ENCODE data around the gene PSME1. TPM values are rescaled to one million over a fixed set of nuclear protein-coding genes. Genes with fewer than 3 reads are reported as not detected.

Gene PSME1
- total and polyA plus RNA-seq, 2 of the 13 experiments (the other 11 are each of a cell fraction or from before 2014, with no cell fraction given): 159 to 608 TPM

DNA sequence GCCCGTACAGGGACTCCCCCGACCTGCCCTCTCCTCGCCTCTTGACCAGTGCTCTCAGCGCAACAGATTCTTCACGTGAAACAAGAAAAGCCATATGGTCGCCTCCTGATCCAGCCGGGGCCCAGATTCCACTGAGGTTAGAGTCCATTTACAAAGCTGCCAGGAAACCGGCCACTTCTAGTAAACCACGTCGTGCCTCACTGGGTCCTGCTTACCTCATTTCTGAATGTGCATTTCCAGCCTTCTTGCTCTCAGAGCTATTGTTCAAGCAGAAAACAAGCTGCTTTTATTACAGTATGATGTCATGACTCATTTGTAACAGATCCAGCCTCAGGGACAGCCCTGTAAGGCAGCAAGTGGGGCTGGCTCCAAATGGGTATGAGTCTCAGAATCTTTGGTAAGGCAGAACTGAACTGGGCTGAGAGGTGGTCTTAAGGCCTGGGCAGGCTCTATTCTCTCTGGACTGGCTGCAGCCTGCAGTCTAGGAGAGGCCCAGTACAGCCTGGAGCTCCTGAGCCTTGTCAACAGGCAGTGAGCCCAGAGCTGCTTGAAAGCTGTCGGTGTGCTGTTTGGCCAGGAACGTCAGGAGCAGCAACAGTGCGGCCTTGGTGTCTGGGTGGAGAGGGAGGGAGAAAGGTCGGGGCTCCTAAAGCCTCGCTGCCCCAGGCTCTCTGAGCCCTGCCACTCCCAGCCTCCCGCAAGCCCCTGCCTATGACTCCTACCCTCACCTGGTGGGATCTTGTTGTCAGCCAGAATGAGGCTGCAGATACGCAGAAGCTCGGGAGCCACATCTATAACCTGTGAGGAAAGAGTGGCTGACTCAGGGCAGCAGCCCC, 44.2 kb downstream of the PSME1 start:
- H3K9ac ChIP-seq (ENCODE audit: insufficient read depth, low read depth, low read length): no peak overlapping the region
- H3K27me3 ChIP-seq (ENCODE audit: control insufficient read depth in 1 of 2, insufficient read depth in 2 of 2, low read length in 2 of 2): no peaks in the 10 kb centered on the region
- ATAC-seq (no peak), FAIRE-seq (no peak), DNase-seq (ENCODE audit: low spot score) (no peak)
- no peaks in the 10 kb centered on the region for H3K4me1 ChIP-seq (ENCODE audit: insufficient read depth, low read length)
- H3K4me3 ChIP-seq (replicated peaks in 1 of 3; ENCODE audit: insufficient read depth in 1 of 3, low read depth in 2 of 3, low read length in 3 of 3): no peak overlapping the region
- no peaks in the 10 kb centered on the region for H4K20me1 ChIP-seq (ENCODE audit: insufficient read depth, low read length)
- H3K9me3 ChIP-seq (ENCODE audit: low read length): no peaks in the 10 kb centered on the region
- BruUV-seq (replicated peaks): no TSS peak
- 96% methylated on average over 18 of the region's 18 CpGs for WGBS (ENCODE audit: low lambda C conversion rate)
- TF ChIP-seq HOXA9 (CRISPR knock-in tag; IDR thresholded peaks at IDR 0.05; ENCODE audit: borderline replicate concordance) (no peak), GZF1 (CRISPR knock-in tag; IDR thresholded peaks at IDR 0.05) (no peak), HES4 (CRISPR knock-in tag; IDR thresholded peaks at IDR 0.05; ENCODE audit: borderline replicate concordance) (0 out of 2 replicates have a peak, but pooled peaks have one; percentile 22), ZNF446 (CRISPR knock-in tag; IDR thresholded peaks at IDR 0.05) (peak; percentile 23; the same call in 1 of the 2 replicates), NFATC3 (CRISPR knock-in tag; IDR thresholded peaks at IDR 0.05) (no peak), NCOA1 (CRISPR knock-in tag; IDR thresholded peaks at IDR 0.05) (peak; percentile 32; the same call in 1 of the 2 replicates), ZNF431 (CRISPR knock-in tag; IDR thresholded peaks at IDR 0.05; ENCODE audit: borderline replicate concordance, low read depth) (0 out of 2 replicates have a peak, but pooled peaks have one; percentile 27), CREB1 (IDR thresholded peaks at IDR 0.05) (0 out of 2 replicates have a peak, but pooled peaks have one; percentile 24), CREB1 (CRISPR knock-in tag; IDR thresholded peaks at IDR 0.05) (no peak), ZBTB38 (CRISPR knock-in tag; IDR thresholded peaks at IDR 0.05) (no peak), ZNF557 (CRISPR knock-in tag; IDR thresholded peaks at IDR 0.05) (no peak), ATF7 (IDR thresholded peaks at IDR 0.05) (peak; percentile 84), ATF7 (CRISPR knock-in tag; IDR thresholded peaks at IDR 0.05) (no peak)
- CTCF ChIA-PET (ENCODE audit: low intra/inter-chr PET ratio, low total read pairs): no interaction called here
- no peaks in the 10 kb centered on the region for H3K79me2 ChIP-seq (ENCODE audit: insufficient read depth, low read length)
- intact Hi-C loops (cut with micrococcal nuclease; ENCODE audit: unreplicated experiment): no loop called here
- POLR2A ChIA-PET: interaction anchor here (0.8 to 8.1 kb wide), 14 partner anchors 8 to 129 kb away, joined by 3 to 65 read pairs (median 6); partner anchors contain the start of genes CARMIL3, CHMP4A, DCAF11 and EMC9
- H3K27ac ChIP-seq (ENCODE audit: extremely low read length, insufficient read depth, low read length): no peak overlapping the region
- H3K4me2 ChIP-seq (ENCODE audit: low read depth, low read length): no peak overlapping the region
- H3K36me3 ChIP-seq (replicated peaks in 1 of 2; ENCODE audit: control insufficient read depth in 1 of 2, insufficient read depth in 2 of 2, low read length in 2 of 2): peaks cover 69 to 75% of the 10 kb centered on the region in 2 experiments
- in situ Hi-C loops (cut with HindIII; ENCODE audit: extremely low pct_ligation_motif_present, low pct_unique_long_range_greater_than_20kb): no loop called here
- H2AFZ ChIP-seq (ENCODE audit: low read length): no peak overlapping the region

Measured in HepG2 (cell line).